ENCODE measurements around the gene RPS29. TPM values are rescaled to one million over a fixed set of nuclear protein-coding genes. Genes with fewer than 3 reads are reported as not detected.

The RPS29 gene
- total and polyA plus RNA-seq, 9 of the 15 experiments (the other 6 are each of a cell fraction or from before 2014, with no cell fraction given), result 1,545 to 5,012 (median 2,448) TPM

DNA sequence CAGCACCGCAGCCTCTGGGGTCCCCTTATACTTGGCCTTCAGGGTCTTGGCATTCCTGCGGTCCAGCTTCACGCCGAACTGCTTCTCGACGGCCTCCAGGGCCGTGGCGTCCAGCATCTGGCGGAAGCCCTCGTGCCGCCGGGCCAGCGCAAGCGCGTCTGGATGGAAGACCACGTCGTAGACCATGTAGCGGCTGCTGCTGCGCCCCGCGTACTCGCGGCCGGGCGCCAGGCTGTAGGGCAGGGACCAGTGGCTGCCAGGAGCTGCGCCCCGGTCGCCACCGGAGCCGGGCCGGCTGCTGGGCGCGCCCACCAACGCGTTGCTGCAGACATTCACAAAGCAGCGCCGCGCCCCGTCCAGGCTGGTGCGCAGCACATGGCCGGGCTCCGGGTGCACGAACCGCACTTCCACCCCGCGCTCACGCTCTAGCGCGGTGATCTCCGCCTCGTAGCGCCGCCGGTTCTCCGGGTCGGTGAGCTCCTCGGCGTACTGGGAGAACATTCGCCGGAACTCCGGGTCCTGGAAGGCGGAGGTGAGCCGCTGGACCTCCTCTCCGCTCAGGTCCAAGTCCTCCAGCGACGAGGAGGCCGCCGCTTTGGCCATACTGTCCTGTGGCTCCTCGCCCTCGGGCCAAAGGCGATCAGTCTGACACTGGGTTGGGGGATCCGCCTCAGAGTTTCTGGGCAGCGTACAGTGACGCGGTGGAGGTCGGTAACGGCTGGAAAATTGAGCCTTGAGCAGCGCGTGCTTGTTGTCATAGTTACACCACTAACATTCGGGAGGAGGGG, 48.6 kb upstream of the RPS29 start, which contains the start of gene DNAAF2 (continued):
- TF ChIP-seq HNRNPH1 (optimal IDR thresholded peaks at IDR 0.05; ENCODE audit: low read depth, low read length) (no peak), POLR3A (IDR thresholded peaks at IDR 0.05; ENCODE audit: borderline replicate concordance, extremely low read depth, insufficient read depth, insufficient read length) (no peak), EP400 (IDR thresholded peaks at IDR 0.05) (peak; percentile 41), MTA3 (IDR thresholded peaks at IDR 0.05; ENCODE audit: borderline replicate concordance) (no peak), ZNF668 (CRISPR knock-in tag; IDR thresholded peaks at IDR 0.05) (no peak), PHF20 (IDR thresholded peaks at IDR 0.05; ENCODE audit: partially characterized antibody) (no peak), HNRNPUL1 (IDR thresholded peaks at IDR 0.05; ENCODE audit: low read length) (no peak), SP2 (IDR thresholded peaks at IDR 0.05; ENCODE audit: extremely low read depth, low read depth, low read length, poor library complexity, severe bottlenecking) (no peak)
- TF ChIP-seq, protein P1, sequence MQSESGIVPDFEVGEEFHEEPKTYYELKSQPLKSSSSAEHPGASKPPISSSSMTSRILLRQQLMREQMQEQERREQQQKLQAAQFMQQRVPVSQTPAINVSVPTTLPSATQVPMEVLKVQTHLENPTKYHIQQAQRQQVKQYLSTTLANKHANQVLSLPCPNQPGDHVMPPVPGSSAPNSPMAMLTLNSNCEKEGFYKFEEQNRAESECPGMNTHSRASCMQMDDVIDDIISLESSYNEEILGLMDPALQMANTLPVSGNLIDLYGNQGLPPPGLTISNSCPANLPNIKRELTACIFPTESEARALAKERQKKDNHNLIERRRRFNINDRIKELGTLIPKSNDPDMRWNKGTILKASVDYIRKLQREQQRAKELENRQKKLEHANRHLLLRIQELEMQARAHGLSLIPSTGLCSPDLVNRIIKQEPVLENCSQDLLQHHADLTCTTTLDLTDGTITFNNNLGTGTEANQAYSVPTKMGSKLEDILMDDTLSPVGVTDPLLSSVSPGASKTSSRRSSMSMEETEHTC (IDR thresholded peaks at IDR 0.05), result no peak
- TF ChIP-seq, protein P2, sequence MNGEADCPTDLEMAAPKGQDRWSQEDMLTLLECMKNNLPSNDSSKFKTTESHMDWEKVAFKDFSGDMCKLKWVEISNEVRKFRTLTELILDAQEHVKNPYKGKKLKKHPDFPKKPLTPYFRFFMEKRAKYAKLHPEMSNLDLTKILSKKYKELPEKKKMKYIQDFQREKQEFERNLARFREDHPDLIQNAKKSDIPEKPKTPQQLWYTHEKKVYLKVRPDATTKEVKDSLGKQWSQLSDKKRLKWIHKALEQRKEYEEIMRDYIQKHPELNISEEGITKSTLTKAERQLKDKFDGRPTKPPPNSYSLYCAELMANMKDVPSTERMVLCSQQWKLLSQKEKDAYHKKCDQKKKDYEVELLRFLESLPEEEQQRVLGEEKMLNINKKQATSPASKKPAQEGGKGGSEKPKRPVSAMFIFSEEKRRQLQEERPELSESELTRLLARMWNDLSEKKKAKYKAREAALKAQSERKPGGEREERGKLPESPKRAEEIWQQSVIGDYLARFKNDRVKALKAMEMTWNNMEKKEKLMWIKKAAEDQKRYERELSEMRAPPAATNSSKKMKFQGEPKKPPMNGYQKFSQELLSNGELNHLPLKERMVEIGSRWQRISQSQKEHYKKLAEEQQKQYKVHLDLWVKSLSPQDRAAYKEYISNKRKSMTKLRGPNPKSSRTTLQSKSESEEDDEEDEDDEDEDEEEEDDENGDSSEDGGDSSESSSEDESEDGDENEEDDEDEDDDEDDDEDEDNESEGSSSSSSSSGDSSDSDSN (IDR thresholded peaks at IDR 0.05; ENCODE audit: borderline replicate concordance in 1 of 2, low read depth in 2 of 2, low read length in 2 of 2), result 0 out of 4 replicates have a peak, but pooled peaks have one; percentile 13 to 57
- TF ChIP-seq, protein P3, sequence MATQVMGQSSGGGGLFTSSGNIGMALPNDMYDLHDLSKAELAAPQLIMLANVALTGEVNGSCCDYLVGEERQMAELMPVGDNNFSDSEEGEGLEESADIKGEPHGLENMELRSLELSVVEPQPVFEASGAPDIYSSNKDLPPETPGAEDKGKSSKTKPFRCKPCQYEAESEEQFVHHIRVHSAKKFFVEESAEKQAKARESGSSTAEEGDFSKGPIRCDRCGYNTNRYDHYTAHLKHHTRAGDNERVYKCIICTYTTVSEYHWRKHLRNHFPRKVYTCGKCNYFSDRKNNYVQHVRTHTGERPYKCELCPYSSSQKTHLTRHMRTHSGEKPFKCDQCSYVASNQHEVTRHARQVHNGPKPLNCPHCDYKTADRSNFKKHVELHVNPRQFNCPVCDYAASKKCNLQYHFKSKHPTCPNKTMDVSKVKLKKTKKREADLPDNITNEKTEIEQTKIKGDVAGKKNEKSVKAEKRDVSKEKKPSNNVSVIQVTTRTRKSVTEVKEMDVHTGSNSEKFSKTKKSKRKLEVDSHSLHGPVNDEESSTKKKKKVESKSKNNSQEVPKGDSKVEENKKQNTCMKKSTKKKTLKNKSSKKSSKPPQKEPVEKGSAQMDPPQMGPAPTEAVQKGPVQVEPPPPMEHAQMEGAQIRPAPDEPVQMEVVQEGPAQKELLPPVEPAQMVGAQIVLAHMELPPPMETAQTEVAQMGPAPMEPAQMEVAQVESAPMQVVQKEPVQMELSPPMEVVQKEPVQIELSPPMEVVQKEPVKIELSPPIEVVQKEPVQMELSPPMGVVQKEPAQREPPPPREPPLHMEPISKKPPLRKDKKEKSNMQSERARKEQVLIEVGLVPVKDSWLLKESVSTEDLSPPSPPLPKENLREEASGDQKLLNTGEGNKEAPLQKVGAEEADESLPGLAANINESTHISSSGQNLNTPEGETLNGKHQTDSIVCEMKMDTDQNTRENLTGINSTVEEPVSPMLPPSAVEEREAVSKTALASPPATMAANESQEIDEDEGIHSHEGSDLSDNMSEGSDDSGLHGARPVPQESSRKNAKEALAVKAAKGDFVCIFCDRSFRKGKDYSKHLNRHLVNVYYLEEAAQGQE (IDR thresholded peaks at IDR 0.05; ENCODE audit: borderline replicate concordance), result no peak
- TF ChIP-seq, protein P3 (CRISPR knock-in tag; IDR thresholded peaks at IDR 0.05; ENCODE audit: low read depth), result no peak
- TF ChIP-seq, protein P4, sequence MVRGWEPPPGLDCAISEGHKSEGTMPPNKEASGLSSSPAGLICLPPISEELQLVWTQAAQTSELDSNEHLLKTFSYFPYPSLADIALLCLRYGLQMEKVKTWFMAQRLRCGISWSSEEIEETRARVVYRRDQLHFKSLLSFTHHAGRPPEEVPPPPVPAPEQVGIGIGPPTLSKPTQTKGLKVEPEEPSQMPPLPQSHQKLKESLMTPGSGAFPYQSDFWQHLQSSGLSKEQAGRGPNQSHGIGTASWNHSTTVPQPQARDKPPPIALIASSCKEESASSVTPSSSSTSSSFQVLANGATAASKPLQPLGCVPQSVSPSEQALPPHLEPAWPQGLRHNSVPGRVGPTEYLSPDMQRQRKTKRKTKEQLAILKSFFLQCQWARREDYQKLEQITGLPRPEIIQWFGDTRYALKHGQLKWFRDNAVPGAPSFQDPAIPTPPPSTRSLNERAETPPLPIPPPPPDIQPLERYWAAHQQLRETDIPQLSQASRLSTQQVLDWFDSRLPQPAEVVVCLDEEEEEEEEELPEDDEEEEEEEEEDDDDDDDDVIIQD (CRISPR knock-in tag; IDR thresholded peaks at IDR 0.05), result no peak
